Type B pancreatic cell (in vitro differentiated cells): ENCODE results near the gene OR52E4. TPM values are rescaled to one million over a fixed set of nuclear protein-coding genes. Genes with fewer than 3 reads are reported as not detected.

ENCODE experiments used
- DNase-seq: peaks from one replicate; pipeline ENCODE4 v3.0.0; 2021; ENCODE audit warnings: mixed read lengths; ENCODE audit not compliant: unreplicated experiment; ENCODE audit errors: extremely low spot score
- H3K27ac Mint-ChIP-seq: 2 replicates; pipeline ENCODE4 v1.8.0; 2021; ENCODE audit warnings: mild to moderate bottlenecking, mixed read lengths
- H3K27me3 Mint-ChIP-seq: 2 replicates; pipeline ENCODE4 v1.8.0; 2021; ENCODE audit warnings: mixed read lengths
- H3K36me3 Mint-ChIP-seq: 2 replicates; pipeline ENCODE4 v1.8.0; 2021; ENCODE audit warnings: mixed read lengths
- H3K4me1 Mint-ChIP-seq: one replicate; pipeline ENCODE4 v1.8.0; 2021; ENCODE audit warnings: mixed read lengths; ENCODE audit not compliant: unreplicated experiment
- H3K4me3 Mint-ChIP-seq: 2 replicates; pipeline ENCODE4 v1.8.0; 2021; ENCODE audit warnings: mild to moderate bottlenecking, mixed read lengths
- H3K9me3 Mint-ChIP-seq: 2 replicates; pipeline ENCODE4 v1.8.0; 2021; ENCODE audit warnings: mixed read lengths
- total RNA-seq: library from RNA; stranded (reverse); gene quantifications from 2 replicates; pipeline ENCODE4 v1.2.1, GENCODE V29; 2021; ENCODE audit warnings: low replicate concordance
- TF ChIP-seq, protein P1 (sequence below): fragments of 200-600 bp; sonication (generic); conservative IDR thresholded peaks from 2 replicates; pipeline ENCODE4 v1.5.0; 2021; ENCODE audit warnings: antibody characterized with exemption, mild to moderate bottlenecking

OR52E4 gene
- total RNA-seq, 1 donor from 2014 or later: not detected

DNA sequence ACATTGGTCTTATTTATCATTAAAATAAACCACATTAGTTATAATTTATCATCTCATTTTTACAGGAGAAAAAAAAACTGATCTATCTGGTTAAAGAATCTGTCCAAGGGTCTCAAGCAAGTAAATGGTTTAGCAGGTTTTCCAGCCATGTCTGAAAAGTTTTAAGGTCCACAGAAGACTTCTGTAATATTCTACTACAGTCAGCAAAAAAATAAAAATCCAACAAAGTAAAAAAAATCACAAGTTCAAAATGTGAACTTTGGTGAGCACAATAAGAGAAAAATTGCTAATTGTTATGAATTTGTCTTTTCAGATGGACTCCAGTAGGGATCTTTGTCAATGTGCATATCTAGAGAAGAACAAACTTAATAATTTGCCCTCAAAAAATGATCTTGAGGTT, 1.3 kb downstream of the OR52E4 start:
- no peaks in the 10 kb centered on the region for H3K36me3 Mint-ChIP-seq
- TF ChIP-seq, protein P1, sequence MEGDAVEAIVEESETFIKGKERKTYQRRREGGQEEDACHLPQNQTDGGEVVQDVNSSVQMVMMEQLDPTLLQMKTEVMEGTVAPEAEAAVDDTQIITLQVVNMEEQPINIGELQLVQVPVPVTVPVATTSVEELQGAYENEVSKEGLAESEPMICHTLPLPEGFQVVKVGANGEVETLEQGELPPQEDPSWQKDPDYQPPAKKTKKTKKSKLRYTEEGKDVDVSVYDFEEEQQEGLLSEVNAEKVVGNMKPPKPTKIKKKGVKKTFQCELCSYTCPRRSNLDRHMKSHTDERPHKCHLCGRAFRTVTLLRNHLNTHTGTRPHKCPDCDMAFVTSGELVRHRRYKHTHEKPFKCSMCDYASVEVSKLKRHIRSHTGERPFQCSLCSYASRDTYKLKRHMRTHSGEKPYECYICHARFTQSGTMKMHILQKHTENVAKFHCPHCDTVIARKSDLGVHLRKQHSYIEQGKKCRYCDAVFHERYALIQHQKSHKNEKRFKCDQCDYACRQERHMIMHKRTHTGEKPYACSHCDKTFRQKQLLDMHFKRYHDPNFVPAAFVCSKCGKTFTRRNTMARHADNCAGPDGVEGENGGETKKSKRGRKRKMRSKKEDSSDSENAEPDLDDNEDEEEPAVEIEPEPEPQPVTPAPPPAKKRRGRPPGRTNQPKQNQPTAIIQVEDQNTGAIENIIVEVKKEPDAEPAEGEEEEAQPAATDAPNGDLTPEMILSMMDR: no peak
- H3K27me3 Mint-ChIP-seq: peaks cover 24% of the 10 kb centered on the region
- DNase-seq: no peak
- H3K4me3 Mint-ChIP-seq: no peak overlapping the region
- H3K27ac Mint-ChIP-seq: no peak overlapping the region
- H3K9me3 Mint-ChIP-seq: no peaks in the 10 kb centered on the region
- no peaks in the 10 kb centered on the region for H3K4me1 Mint-ChIP-seq

DNA sequence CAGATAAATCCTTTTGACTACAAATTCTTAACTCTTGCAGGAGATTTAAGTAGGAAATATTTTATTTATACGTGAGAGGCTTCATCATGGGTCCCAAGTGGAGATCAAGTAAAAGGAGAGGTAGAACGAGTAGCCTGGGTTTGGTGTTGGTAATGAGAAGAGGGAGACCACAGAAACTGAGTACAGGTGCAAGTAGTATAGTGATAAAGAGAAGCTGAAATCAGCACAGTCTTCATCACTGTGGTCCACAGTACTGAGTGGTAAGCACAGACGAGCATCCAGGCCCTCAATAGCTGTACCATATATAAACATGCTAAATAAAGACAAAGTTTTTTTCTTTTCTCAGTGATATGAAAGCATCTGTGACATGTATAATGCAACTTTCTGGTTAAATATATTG, 6.7 kb downstream of the OR52E4 start:
- Mint-ChIP-seq H3K27me3 (peaks cover 5% of the 10 kb centered on the region), H3K9me3 (no peaks in the 10 kb centered on the region), H3K27ac (no peak overlapping the region), H3K4me1 (no peaks in the 10 kb centered on the region), H3K4me3 (no peak overlapping the region), H3K36me3 (no peaks in the 10 kb centered on the region)
- DNase-seq: no peak
- TF ChIP-seq, protein P1: no peak

GRCh38 chr11:5887661-5888060, 7.2 kb downstream of the OR52E4 start:
- Mint-ChIP-seq H3K27ac (no peak overlapping the region), H3K4me3 (no peak overlapping the region), H3K36me3 (no peaks in the 10 kb centered on the region), H3K27me3 (peaks cover under 1% of the 10 kb centered on the region), H3K9me3 (no peaks in the 10 kb centered on the region), H3K4me1 (no peaks in the 10 kb centered on the region)
- no peak for DNase-seq
- TF ChIP-seq, protein P1: no peak

DNA sequence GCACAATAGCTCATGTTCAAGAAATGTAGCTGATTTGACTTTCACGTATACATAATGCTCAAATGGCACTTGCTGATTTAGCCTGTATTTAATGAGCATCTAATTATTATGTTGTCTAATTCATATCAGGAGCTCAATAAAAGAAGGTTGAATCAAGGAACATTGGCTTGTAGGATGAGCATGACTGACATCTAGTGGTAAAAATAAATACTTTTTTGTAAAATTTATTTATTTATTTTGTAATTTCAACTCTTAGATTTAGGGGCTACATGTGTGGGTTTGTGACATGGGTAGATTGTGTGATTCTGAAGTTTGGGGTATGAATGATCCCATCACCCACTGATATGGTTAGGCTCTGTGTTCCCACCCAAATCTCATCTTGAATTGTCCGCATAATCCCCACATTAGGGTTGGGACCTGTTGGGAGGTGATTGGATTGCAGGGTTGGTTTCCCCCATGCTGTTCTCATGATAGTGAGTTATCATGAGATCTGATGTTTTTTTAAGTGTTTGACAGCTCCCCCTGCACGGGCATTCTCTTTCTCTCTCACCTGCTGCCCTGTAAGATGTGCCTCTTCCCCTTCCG, 10.9 kb downstream of the OR52E4 start:
- H3K4me3 Mint-ChIP-seq: no peak overlapping the region
- no peaks in the 10 kb centered on the region for H3K36me3 Mint-ChIP-seq
- H3K27me3 Mint-ChIP-seq: peaks cover 3% of the 10 kb centered on the region
- no peak overlapping the region for H3K27ac Mint-ChIP-seq
- no peaks in the 10 kb centered on the region for H3K9me3 Mint-ChIP-seq
- DNase-seq: no peak
- TF ChIP-seq, protein P1: peak; percentile 76
- no peaks in the 10 kb centered on the region for H3K4me1 Mint-ChIP-seq

- H3K27me3 Mint-ChIP-seq: peaks cover 3% of the 10 kb centered on the region
- TF ChIP-seq, protein P1: no peak
- no peaks in the 10 kb centered on the region for H3K9me3 Mint-ChIP-seq
- no peak for DNase-seq
- H3K36me3 Mint-ChIP-seq: no peaks in the 10 kb centered on the region
- no peak within 1 kb of the TSS for H3K4me3 Mint-ChIP-seq
- no peaks in the 10 kb centered on the region for H3K4me1 Mint-ChIP-seq
- no peak within 1 kb of the TSS for H3K27ac Mint-ChIP-seq
These were observed 12.5 kb downstream of the OR52E4 start, which contains the start of gene OR52E5 for GRCh38 chr11:5892908-5893307. Gene OR52E5, plus strand, starts transcription at chr11:5893208. Its CDS starts 7,569 bp downstream, at chr11:5900777.
